Posterior cingulate gyrus (tissue), 11 donors: Measurements from ENCODE around the gene CCL8.

ENCODE experiments used
- DNase-seq, 10 donors: peaks; one replicate each; pipeline versions ENCODE4 v3.0.0 to v3.0.0-alpha.2; 2020 to 2021; ENCODE audit warnings: mixed read lengths in 3 of 10
- intact Hi-C: fragments of 100-400 bp; cut with DNase I; formaldehyde crosslinking; loops from one replicate; pipeline ENCODE4 v1.15.1; 2023

The CCL8 gene

DNA sequence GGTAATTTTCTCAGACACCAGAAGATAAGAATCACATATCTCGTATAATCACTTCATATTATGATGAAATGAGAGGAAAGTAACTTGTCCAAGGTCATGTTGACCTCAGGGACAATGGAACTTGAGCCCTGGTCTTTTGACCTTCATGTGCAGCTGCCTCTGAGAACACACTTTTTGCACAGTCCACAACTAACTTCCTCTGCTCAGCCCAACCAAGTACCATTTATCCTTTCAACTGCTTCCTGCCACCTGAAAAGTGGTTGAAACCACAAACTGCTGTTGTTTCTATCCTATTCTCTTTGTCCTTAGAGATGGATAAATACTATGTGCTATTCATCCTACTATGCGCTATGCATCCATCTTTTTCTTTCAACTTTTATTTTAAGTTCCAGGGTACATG, 46.1 kb downstream of the CCL8 start:
- DNase-seq = no peak
- intact Hi-C loops = loop anchor here (10.0 kb wide), 1 partner anchor 581 kb away; no protein-coding TSS in a partner anchor

DNA sequence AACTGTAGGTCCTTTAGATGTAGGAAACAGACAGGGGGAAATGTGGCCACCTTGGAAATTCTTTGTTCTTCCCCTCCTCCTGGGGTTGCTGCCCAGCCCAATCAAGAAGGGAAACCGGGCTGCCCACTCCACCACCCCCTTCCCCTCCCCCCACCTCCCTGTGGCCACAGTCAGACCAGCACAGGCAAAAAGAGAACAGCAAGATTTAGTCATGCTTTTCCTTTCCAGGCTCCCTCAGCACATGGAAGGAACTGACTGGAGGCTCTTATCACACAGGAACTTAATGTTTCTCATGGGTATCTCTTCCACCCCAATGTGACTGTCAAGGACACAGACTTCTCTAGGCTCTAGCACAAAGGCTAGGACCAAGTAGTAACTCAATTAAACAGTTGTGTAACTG, 46.8 kb downstream of the CCL8 start:
- DNase-seq = no peak
- intact Hi-C loops = loop anchor here (10.0 kb wide), 1 partner anchor 581 kb away; no protein-coding TSS in a partner anchor

DNA sequence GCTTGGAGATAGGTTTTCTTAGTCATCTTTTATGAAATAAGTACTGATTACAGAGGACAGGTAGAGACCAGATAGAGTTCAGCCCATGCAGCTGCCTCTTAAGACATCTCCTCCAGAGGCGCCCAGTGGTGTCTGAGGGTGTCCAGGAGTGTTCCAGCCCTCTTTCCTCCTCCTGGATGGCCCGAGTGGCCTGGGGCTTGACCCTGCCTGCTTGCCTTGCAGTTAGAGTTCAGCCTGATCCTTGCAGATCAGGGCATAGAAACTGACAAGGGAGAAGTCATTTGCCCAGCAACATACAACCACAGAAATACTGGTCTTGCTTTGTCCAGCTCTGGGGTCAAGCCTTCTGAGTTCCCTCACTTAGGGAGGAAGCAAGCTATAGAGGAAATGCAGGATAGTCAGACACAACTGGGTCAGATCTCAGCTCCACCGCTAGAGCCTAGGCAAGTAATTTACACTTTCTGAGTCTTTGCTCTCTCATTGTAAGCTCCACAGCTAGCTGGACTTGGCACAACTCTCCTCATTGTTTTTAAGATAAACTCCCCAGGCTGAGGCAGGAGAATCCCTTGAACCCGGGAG, 47.4 kb downstream of the CCL8 start:
- DNase-seq = no peak
- intact Hi-C loops = loop anchor here (10.0 kb wide), 1 partner anchor 582 kb away; no protein-coding TSS in a partner anchor

DNA sequence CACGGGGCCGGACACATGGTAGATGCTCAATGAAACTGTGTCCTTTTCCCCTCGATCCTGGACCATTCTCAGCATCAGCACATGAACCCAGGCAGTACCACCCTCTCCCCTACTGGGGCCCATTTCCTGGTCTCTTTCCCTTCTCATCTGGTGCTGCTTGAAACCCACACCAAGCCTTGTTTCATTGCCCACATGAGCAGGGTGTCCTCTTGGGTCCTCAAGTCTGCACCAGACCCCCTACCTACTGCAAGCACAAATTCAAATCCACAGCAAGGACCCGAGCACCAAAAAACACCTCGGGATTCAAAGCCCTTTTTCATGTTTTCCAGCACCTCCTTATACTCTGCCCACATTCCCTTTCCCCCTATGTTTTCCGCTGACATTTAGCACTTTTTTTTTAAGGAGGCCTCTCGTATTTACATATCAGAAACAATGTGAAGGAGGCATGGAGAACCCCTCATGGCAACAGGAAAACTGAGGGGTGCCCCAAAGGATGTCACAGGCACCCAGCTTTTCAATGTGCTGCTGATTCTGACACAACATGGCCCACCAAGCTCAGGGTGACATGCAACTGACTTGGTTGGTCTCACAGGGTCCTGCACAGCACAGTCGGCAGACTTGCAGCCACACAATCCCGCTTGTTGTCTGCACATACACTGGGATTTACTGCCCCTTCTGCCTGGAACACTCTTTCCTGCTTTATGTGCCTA, 48.4 kb downstream of the CCL8 start:
- intact Hi-C loops = loop anchor here (10.0 kb wide), 1 partner anchor 583 kb away; no protein-coding TSS in a partner anchor
- DNase-seq = no peak

DNA sequence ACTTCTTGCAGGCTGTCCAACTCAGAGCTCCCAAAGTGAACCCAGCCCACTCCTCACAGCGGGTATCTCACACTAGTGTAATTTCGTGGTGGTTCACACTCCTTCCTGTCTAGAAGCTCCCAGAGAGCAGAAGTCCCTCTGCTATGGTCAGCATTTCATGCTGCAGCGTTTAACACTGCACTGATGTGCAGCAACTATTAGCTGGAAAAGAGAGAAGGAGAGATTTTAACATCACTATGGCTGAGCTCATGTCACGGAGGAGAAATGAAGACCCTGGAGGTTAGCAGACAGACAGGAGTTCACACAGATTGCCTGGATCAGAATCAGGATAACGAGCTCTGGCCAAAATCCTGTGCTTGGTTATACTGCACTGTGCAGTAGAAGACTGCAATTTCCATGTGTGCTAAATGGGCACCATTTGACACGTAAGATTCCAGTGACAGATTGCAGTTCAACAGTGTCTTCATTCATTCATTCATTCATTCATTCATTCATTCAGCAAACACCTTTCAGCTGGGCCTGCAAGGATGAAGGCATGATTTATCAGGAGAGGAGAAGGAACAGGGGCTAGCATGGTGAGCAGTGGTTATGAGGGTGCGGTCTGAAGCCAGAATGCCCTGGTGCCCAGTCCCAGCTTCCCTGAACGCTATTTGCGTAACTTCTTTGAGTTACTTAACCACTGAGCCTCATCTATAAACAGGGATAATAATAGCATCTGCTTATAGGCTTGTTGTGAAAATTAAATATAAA, 49.1 kb downstream of the CCL8 start:
- intact Hi-C loops = loop anchor here (10.0 kb wide), 1 partner anchor 584 kb away; no protein-coding TSS in a partner anchor
- no peak for DNase-seq

DNA sequence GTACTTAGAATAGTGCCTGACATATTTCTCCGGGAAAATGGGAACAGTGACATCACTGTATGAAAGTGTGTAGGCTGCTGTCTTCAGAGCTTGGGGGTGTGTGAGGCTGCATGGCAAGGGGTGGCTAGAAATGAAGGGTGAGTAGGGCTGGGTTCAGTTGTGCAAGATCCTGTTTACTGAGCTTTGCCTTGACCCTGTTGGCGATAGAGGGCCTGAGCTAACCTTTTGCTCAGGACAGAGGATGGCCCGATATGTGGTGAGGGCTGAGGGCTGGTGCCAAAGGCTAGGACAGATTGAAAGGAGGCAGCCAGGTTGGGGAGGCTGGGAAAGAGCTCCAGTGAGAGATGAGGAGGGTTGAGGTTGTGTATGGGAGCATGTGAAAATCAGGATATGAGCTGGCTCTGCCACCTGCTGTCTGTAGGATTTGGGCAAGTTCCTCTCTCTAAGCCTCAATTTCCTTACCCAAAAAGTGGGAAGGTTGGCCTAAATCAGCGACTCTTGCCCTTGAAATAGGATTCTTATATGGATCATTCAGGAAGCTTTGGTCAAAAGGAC, 49.8 kb downstream of the CCL8 start:
- intact Hi-C loops = loop anchor here (10.0 kb wide), 1 partner anchor 584 kb away; no protein-coding TSS in a partner anchor
- no peak for DNase-seq

DNA sequence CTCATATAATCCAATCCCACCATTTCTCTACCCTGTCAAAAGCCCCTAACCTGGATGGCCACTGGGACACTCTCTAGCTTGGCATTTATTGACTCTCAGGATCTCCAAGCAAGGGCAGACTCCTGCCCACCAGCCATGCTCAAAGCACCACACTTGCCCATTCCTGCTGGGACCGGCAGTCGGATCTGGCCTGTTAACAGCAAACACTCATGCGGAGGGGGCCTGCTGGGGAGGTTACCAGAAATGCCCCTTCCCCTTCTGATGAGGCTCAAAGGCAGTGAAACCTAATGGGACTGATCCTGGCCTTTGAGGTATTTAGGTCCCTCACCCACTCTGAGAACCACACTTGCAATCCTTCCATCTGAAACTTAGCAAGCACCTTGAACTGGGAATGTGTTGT, 50.3 kb downstream of the CCL8 start:
- intact Hi-C loops = loop anchor here (10.0 kb wide), 1 partner anchor 585 kb away; no protein-coding TSS in a partner anchor
- no peak for DNase-seq

DNA sequence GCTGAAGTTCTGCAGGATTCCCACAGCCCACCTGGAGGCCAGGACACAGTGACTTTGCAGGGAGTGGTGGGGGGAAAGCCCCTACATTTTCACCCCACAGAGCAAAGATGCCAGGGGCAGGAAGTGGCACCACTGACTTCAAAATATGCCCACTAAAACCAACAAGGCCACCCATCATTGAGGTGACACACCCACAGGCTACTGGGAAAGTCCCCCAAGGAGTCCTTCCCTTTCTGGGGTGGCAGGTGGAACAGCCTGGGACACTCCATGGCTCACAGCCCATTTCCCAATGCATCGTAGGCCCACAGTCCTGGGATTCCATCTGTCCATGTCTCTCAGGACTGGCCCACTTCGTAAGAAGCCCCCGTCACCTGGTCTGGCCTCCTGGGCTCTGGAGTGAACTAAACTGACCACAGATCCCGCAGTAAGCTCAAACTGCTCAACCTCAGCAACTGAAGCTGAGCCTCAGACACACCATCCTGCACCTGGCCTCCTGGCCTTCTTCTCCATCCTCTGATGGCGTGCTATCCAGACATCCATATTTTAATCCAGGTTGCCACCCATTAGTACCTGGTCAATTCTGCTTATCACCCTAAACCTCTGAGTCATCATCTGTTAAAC, 51.3 kb downstream of the CCL8 start:
- DNase-seq = no peak
- intact Hi-C loops = no loop called here

DNA sequence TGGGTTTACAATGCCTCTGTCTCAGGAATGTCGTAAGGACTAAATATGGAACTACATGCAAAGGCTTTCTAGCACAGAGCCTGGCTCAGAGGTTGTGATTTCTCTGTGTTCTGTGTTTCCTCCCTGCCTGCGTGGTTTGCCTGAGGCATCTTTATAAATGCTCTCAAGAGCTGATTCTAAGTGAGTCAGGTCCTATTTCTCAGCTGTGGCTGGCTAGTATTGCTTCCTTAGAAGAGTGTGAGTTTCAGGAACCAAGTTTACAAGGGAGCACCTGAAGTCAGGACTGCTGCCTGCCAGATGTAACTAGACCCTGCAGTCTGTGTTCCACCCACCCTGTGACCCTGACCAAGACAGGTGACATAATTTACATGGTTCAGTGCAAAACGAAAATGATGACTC, 51.8 kb downstream of the CCL8 start:
- intact Hi-C loops = no loop called here
- DNase-seq = no peak
